HCT116 (cell line): ENCODE measurements around the gene SRSF5.

Experiments
- CBX3 ChIP-seq: IDR thresholded peaks from 2 replicates; pipeline ENCODE4 v1.6.1; 2012; ENCODE audit warnings: low read depth
- CEBPB ChIP-seq: IDR thresholded peaks from 2 replicates; pipeline ENCODE4 v1.6.1; 2012; ENCODE audit warnings: low read depth
- CTCF ChIP-seq, 3 experiments: fragments of 200-600 bp in 1 of 3; sonication (generic) in 1 of 3; IDR thresholded peaks in 2 of 3; conservative IDR thresholded peaks in 1 of 3; 2 replicates each; pipeline ENCODE4 v1.5.1; 2012 to 2017; ENCODE audit warnings: low read depth in 2 of 3, low read length in 2 of 3, antibody characterized with exemption in 1 of 3, borderline replicate concordance in 1 of 3, control low read depth in 1 of 3, mild to moderate bottlenecking in 1 of 3, mixed read lengths in 1 of 3, mixed run types in 1 of 3, moderate library complexity in 1 of 3; ENCODE audit not compliant: insufficient read depth in 1 of 3
- EZH2 ChIP-seq: fragments of 200-600 bp; sonication (generic); IDR thresholded peaks from 2 replicates; pipeline ENCODE4 v1.6.1; 2017; ENCODE audit warnings: antibody characterized with exemption, mixed run types
- EZH2phosphoT487 ChIP-seq: fragments of 200-600 bp; IDR thresholded peaks from 2 replicates; pipeline ENCODE4 v1.6.1; 2018; ENCODE audit warnings: antibody characterized with exemption, borderline replicate concordance
- POLR2A ChIP-seq: IDR thresholded peaks from 2 replicates; pipeline ENCODE4 v1.7.0; 2011; ENCODE audit warnings: borderline replicate concordance; ENCODE audit not compliant: insufficient read depth, insufficient read length; ENCODE audit errors: extremely low read depth
- POLR2AphosphoS5 ChIP-seq: IDR thresholded peaks from 2 replicates; pipeline ENCODE4 v1.6.1; 2011; ENCODE audit warnings: mild to moderate bottlenecking, low read depth, low read length, moderate library complexity
- RAD21 ChIP-seq: IDR thresholded peaks from 2 replicates; pipeline ENCODE4 v1.6.1; 2012; ENCODE audit warnings: low read depth, mild to moderate bottlenecking
- REST ChIP-seq: IDR thresholded peaks from 2 replicates; pipeline ENCODE4 v1.6.1; 2012; ENCODE audit warnings: low read depth
- SRF ChIP-seq: IDR thresholded peaks from 2 replicates; pipeline ENCODE4 v1.6.1; 2012; ENCODE audit warnings: low read depth
- YY1 ChIP-seq: IDR thresholded peaks from 2 replicates; pipeline ENCODE4 v1.6.1; 2011; ENCODE audit warnings: low read length, low read depth, moderate library complexity, mild to moderate bottlenecking; ENCODE audit not compliant: insufficient replicate concordance; ENCODE audit errors: extremely low read depth
- TF ChIP-seq, protein P1 (sequence below): IDR thresholded peaks from 2 replicates; pipeline ENCODE4 v1.6.1; 2012

DNA sequence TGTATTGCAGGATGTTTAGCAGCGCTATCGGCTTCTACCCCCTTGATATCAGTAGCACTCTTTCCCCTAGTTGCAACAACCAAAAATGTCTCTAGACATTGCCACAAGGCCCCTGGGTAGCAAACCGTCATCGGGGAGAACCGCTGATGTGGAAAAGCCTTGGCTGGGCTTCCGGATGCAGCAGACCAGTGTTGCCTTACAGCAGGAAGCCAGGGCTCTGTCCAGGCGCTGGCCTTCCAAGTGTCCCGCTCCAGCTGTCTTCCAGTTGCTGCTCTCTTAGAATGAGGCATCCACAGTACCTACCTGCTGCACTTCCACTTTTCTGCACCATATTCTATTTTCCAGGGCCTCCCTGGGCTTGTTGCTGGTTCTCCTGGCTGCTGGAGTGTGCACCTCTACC lies 52.7 kb downstream of the SRSF5 start:
- TF ChIP-seq CBX3 (no peak), CTCF (IDR thresholded peaks at IDR 0.05 in 2 of 3, conservative IDR thresholded peaks at IDR 0.05 in 1 of 3; ENCODE audit: borderline replicate concordance in 1 of 3, insufficient read depth in 1 of 3, low read depth in 2 of 3, low read length in 2 of 3) (no peak), RAD21 (no peak), EZH2phosphoT487 (no peak), CEBPB (no peak), POLR2A (no peak), POLR2AphosphoS5 (no peak), YY1 (no peak), EZH2 (no peak), REST (no peak), SRF (no peak)
- TF ChIP-seq, protein P1, sequence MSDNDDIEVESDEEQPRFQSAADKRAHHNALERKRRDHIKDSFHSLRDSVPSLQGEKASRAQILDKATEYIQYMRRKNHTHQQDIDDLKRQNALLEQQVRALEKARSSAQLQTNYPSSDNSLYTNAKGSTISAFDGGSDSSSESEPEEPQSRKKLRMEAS, result no peak
